GM19240 (cell line): ENCODE measurements around the gene ZNF124.
"Not testable (repeated sequence)": the region's sequence is repeated elsewhere in the genome, so short reads cannot be mapped to it uniquely, and the experiment has no call there.

Experiments used
- DNase-seq: peaks from one replicate; pipeline ENCODE4 v3.0.0; 2011; ENCODE audit warnings: low spot score; ENCODE audit not compliant: insufficient read length

ZNF124 gene

GRCh38 chr1:247171875-247172563 lies at the start of gene ZNF124:
TSS of gene ZNF124 (minus strand) at chr1:247172020. CDS start at chr1:247171877, 143 bp downstream.
- not testable (repeated sequence) for DNase-seq

- not testable (repeated sequence) for DNase-seq
These were observed 48.5 kb upstream of the ZNF124 start for GRCh38 chr1:247220280-247220679.

GRCh38 chr1:247218121-247218651 lies 46.4 kb upstream of the ZNF124 start:
- DNase-seq, result no peak

GRCh38 chr1:247216261-247216660 lies 44.4 kb upstream of the ZNF124 start:
- no peak for DNase-seq

- DNase-seq, result no peak
These were observed 41.1 kb upstream of the ZNF124 start for GRCh38 chr1:247212627-247213617.

- peak; percentile 19 for DNase-seq
These were observed 40.2 kb upstream of the ZNF124 start for GRCh38 chr1:247212012-247212411.

GRCh38 chr1:247211339-247211738 lies 39.5 kb upstream of the ZNF124 start:
- no peak for DNase-seq

GRCh38 chr1:247210376-247211117 lies 38.7 kb upstream of the ZNF124 start:
- peak; percentile 78 for DNase-seq

GRCh38 chr1:247210062-247210375 lies 38.2 kb upstream of the ZNF124 start:
- DNase-seq, result no peak

- no peak for DNase-seq
These were observed 37.6 kb upstream of the ZNF124 start for GRCh38 chr1:247209396-247209795.

- no peak for DNase-seq
These were observed 32.4 kb upstream of the ZNF124 start for GRCh38 chr1:247204177-247204647.

GRCh38 chr1:247198781-247199180 lies 27.0 kb upstream of the ZNF124 start:
- DNase-seq, result no peak

- no peak for DNase-seq
These were observed 22.1 kb upstream of the ZNF124 start for GRCh38 chr1:247193958-247194357.

- no peak for DNase-seq
These were observed 18.4 kb upstream of the ZNF124 start for GRCh38 chr1:247189981-247190798.

- DNase-seq, result no peak
These were observed 13.8 kb upstream of the ZNF124 start for GRCh38 chr1:247185667-247186066.

- DNase-seq, result no peak
These were observed 12.4 kb upstream of the ZNF124 start for GRCh38 chr1:247184254-247184653.

GRCh38 chr1:247182994-247183393 lies 11.2 kb upstream of the ZNF124 start:
- no peak for DNase-seq

- DNase-seq, result no peak
These were observed 8.8 kb upstream of the ZNF124 start for GRCh38 chr1:247180581-247180980.

GRCh38 chr1:247177755-247178154 lies 5.9 kb upstream of the ZNF124 start:
- no peak for DNase-seq

- DNase-seq, result no peak
These were observed 3.6 kb upstream of the ZNF124 start for GRCh38 chr1:247175458-247175857.

GRCh38 chr1:247173431-247173830 lies 1.6 kb upstream of the ZNF124 start:
- no peak for DNase-seq
